GM19397 (cell line): Measurements from ENCODE around the gene SPTBN5.
A peak's percentile ranks its signal among the peaks of the same experiment; 100 is the strongest.
"Not testable (repeated sequence)": the region's sequence is repeated elsewhere in the genome, so short reads cannot be mapped to it uniquely, and the experiment has no call there.

Experiments used
- ATAC-seq: cut with Tn5 transposase; IDR thresholded peaks from one replicate; pipeline ENCODE4 v1.9.1; 2021; ENCODE audit warnings: mild to moderate bottlenecking, moderate library complexity; ENCODE audit not compliant: unreplicated experiment

SPTBN5 gene

DNA sequence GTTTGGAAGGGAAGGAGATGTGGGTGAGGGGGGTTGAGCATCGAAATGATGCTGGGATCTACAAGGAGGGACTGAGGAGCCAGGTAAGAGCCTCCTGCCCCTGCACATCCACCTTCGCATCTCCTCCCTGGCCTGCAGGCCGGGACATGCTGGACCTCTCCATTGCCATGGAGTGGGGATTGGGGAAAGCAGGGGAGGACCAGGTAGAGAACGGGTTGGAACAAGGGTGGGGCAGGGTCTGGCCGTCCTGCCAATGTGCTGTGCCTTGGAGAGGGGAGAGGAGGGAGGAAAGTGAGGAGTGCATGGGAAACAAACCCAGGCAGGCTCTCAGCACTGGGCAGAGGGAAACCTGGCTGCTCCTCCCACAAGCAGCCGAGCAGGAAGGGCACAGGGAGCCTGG, 44.6 kb downstream of the SPTBN5 start:
- ATAC-seq = no peak

GRCh38 chr15:41848631-41849030, 45.2 kb downstream of the SPTBN5 start:
- ATAC-seq = no peak

DNA sequence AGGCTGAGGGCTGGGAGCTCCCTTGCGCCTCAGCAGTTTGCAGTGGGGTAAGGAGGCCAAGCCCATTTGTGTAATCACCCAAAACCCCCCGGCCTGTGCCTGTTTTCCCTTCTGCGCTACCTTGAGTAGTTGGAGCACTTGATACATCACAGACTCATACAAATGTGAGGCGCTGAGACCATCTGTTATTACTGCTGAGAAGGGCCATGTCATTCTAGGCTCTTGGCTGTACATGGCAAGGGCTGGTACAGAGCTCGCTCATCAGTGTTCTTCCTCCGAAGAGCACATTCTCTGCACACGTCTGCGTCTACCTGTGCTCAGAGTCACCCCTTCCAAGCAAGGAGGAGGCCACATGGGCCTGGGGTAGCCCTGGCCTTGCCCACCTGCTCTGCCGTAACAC, 45.9 kb downstream of the SPTBN5 start:
- no peak for ATAC-seq

GRCh38 chr15:41847206-41847605, 46.6 kb downstream of the SPTBN5 start:
- ATAC-seq = no peak

GRCh38 chr15:41844814-41845213, 49.0 kb downstream of the SPTBN5 start:
- no peak for ATAC-seq

DNA sequence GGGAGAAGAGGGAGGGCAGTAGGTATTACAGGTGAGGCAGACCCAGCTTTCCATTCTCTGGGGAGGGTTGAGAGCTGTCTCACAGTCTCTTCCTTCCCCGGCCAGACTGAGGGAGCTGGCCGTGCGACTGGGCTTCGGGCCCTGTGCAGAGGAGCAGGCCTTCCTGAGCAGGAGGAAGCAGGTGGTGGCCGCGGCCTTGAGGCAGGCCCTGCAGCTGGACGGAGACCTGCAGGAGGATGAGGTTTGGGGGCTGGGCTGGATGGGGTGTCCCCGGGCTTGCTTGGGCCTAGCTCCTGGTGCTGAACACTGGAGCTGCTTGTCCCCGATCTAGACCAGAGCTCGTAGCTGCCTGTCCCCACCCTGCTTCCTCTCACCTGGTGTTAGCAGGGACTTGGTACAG, 50.3 kb downstream of the SPTBN5 start:
- ATAC-seq = no peak

DNA sequence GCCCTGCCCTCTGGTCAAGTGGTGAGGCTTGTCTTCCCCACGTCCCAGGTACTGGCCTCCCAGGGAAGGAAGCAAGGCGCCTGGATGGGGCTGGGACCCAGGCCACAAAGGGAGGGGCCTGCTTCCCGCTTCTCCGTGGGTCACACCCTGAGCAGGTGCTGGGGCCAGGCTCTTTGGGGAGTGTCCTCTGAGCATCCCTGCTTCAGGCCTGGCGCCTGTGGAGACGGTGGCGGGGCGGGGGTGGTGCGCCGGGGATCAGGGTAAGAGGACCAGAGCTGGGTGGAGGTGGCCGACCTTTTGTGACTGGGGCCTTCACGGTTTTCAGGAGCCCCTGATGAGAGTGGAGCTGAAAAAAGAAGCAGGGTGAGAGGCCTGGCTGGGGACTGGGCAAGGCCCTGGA, 51.6 kb downstream of the SPTBN5 start:
- ATAC-seq = no peak

GRCh38 chr15:41841131-41841530, 52.7 kb downstream of the SPTBN5 start:
- ATAC-seq = no peak

GRCh38 chr15:41840673-41841072, 53.2 kb downstream of the SPTBN5 start:
- ATAC-seq = no peak

DNA sequence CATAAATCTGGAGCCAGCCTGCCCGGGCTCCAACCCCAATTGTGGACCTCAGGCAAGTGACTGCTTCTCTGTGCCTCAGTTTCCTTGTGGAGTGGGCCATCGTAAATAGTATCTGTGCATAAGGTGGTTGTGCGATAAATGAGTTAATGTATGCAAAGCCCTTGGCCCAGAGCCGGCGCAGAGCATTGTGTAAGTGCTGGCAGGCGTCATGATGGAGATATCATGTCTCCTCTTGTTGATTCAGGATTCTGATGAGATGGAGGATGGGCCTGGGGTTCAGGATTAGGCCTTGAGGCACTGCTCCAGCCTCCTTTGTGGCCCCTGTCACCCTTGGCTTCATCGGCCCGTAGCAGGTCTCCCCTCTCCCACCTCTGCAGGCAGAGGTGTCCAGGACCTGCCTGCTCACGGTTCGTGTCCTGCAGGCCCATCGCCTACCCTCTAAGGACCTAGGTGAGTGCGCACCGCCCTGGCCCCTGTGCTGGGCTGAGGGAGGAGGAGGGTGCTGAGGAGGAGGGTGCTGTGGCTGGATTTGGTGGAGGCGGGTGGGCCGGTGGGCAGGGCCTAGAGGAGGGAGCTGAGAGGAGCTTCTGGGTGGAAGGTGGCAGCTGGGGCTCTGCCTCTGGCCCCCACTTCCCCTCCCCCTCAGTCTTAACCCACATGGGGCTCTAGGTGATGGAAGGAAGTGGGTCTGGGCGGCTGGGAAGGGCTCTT, 53.9 kb downstream of the SPTBN5 start:
- no peak for ATAC-seq

DNA sequence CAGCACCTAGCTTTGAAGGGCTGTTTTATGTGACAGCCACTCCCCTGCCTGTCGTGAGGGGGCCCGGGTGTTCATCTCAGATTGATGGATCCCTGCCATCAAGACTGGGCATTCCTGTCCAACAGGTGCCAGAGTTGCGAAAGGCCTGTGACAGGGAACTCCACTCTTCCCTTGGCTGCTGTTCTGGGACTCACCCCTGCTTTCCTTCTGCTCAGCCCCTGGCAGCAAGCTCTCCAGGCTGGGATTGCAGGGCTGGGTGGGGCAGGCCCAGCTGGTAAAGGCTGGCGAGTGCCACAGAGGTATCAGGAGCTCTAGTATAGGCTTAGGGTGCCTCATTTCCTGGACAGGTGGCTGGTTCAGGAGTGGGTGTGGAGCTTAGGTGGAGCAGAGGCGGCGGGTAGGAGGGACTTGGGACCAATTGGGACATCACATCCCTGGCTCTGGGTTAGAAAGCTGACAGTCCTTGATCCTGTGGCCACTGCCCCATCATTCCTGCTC, 55.4 kb downstream of the SPTBN5 start, which contains the start of gene PLA2G4B:
Gene PLA2G4B, plus strand, starts transcription at position 448 of the 498 bp plus-strand sequence. CDS start 67 bp downstream, outside the sequence.
- no peak for ATAC-seq

GRCh38 chr15:41836713-41837454, 57.0 kb downstream of the SPTBN5 start:
- ATAC-seq = no peak

- ATAC-seq = no peak
Measured at GRCh38 chr15:41836073-41836472, 57.8 kb downstream of the SPTBN5 start.

- ATAC-seq = no peak
Measured at GRCh38 chr15:41834096-41834495, 59.8 kb downstream of the SPTBN5 start.

DNA sequence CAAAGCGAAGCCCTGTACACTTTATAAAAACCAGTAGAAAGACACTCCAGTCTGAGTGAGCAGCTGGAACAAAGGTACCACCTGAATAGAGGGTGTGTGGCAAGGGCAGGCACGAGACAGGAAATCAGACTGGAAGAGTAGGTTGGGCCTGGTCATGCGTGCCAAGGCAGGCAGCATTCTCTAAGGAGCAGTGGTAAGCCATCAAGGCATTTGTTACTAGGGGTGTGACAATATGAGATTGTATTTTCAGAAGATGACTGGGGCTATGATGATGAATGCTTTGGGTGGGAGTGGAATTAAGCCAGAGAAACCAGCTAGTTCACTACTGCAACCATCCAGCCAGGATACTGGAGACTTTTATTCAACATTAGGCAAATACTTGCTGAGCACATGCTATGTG, 61.0 kb downstream of the SPTBN5 start:
- no peak for ATAC-seq

DNA sequence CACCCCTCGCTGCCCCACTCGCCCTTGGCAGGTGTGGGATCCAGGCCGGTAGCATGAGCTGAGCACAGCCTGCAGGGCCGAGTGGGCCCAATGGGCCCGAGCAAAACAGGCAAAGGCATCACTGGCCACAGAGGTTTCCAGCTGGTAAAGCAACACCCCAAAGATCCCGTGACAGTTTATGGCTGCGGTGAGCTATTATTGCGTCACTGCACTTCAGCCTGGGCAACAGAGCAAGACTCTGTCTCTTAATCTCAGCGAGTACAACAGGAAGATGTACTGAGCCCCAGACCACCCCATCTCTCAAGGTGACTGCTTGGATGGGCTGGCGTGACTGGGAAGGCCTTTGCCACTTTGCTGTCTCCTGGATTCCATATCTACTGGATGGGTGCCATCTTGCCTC, 61.6 kb downstream of the SPTBN5 start:
- ATAC-seq = no peak

DNA sequence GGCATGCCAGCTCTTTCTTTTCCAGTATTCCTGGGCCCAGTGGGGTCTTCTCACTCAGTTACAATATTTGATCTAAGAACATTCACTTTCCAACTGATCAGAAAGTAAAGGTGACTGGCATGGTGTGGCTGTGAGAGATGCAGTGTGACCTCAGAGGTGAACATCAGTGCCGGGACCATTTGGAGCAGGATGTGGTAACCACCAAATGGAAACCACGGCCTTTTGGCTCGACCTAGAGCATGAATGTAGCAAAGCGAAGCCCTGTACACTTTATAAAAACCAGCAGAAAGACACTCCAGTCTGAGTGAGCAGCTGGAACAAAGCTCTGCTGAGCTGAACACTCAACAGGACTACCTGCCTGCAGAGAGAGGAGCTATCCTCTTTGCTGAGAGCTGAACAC, 62.6 kb downstream of the SPTBN5 start:
- ATAC-seq = not testable (repeated sequence)

- no peak for ATAC-seq
Measured at GRCh38 chr15:41829959-41830646, 63.8 kb downstream of the SPTBN5 start.

DNA sequence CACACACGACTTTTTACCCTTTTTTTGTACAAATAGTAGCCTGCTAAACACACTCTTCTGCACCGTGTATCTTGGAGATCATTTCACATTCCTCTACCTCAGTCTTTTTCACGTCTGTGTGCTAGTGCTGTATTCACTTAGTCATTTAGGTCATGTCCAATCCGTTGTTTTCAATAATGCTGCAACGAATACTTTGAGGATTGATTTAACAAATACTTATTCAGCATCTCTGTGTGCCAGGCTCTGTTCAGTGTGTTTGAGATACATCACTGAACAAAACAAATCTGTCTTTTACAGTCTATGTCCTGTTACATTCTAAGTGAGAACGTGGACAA, 65.1 kb downstream of the SPTBN5 start:
- ATAC-seq = no peak

DNA sequence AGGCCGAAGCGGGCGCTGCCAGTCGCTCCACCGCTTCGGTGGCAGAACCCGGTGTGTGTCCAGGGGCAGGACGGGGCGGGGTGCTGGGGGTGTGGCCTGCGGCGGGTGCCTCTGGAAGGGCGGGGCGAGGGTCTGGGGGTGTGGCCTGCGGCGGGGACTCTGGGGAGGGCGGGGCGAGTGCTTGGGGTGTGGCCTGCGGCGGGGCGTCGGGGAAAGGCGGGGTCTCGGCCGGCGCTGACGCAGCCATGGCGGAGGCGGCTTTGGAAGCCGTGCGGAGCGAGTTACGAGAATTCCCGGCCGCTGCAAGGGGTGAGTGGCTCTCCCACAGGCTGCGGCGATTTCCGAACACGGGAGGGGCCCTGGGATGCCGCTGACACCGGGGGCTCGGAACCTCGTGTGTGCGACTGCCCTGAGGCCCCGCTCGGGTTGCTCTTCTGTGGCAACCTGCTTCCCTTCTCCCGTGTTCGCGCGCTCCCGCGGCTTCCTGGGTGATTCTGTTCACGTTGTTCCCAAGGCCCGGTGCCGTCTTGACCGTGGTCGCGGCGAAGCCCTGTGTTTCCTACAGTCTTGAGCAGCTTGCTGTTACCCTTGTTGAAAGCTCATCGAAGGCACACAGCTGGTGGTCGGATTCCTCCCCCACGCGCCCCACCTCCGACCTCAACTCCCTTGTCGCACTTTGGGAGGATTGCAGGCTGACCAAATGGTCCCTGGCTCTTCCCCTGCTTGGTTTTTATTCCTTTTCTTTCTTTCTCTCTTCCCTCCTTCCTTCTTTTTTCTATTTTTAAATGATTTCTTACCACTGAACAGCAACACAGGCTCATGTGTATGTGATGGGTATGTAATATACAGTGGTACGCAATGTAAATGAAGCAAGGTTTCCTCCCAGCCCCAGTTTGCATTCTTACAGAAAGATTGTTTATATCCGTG, 65.7 kb downstream of the SPTBN5 start, which contains the start of gene JMJD7:
Gene JMJD7, plus strand, starts transcription at position 213 of the 927 bp plus-strand sequence. Its CDS starts 33 bp downstream, at position 246.
- ATAC-seq = peak; percentile 73
